Lower leg skin (tissue), 4 donors: Measurements from ENCODE around the gene CREG1. TPM values are rescaled to one million over a fixed set of nuclear protein-coding genes. Genes with fewer than 3 reads are reported as not detected.
A peak's percentile ranks its signal among the peaks of the same experiment; 100 is the strongest.

ENCODE experiments used
- DNase-seq, 2 donors: peaks; one replicate each; pipeline ENCODE4 v3.0.0-alpha.2; 2019; ENCODE audit warnings: low spot score in 2 of 2
- H3K4me3 ChIP-seq: fragments of 200-600 bp; sonication (generic); 2 replicates; pipeline ENCODE4 v1.5.1; 2017; ENCODE audit warnings: mild to moderate bottlenecking, low read depth; ENCODE audit not compliant: poor library complexity, severe bottlenecking
- CTCF ChIP-seq, 3 donors: fragments of 450-650 bp; IDR thresholded peaks; one replicate each; pipeline ENCODE4 v1.5.1; 2016; ENCODE audit warnings: antibody characterized with exemption in 3 of 3, mild to moderate bottlenecking in 3 of 3, moderate library complexity in 2 of 3
- POLR2A ChIP-seq, 2 donors: fragments of 450-650 bp; IDR thresholded peaks; one replicate each; pipeline ENCODE4 v1.6.1; 2016 to 2017; ENCODE audit warnings: antibody characterized with exemption in 2 of 2, mild to moderate bottlenecking in 1 of 2, moderate library complexity in 1 of 2
- WGBS, 2 donors: methylation state at CpG; one replicate each; pipeline ENCODE4 v1.1.5; 2018; 5-methylcytosine and 5-hydroxymethylcytosine counted together
- intact Hi-C: fragments of 100-400 bp; cut with DNase I; formaldehyde crosslinking; loops from one replicate; pipeline ENCODE4 v1.15.0; 2023; ENCODE audit warnings: low total_unique reads
- total RNA-seq, 4 donors: library from RNA; depleted of rRNA; stranded (reverse); fragments of >200 nt; gene quantifications; one replicate each; pipeline ENCODE4 v1.1.0, GENCODE V29; 2016

Gene CREG1
- total RNA-seq, 4 donors from 2014 or later, result 196 to 467 (median 339) TPM

GRCh38 chr1:167499664-167500101 lies 53.9 kb downstream of the CREG1 start:
- H3K4me3 ChIP-seq, result no peak overlapping the region
- no peak for DNase-seq
- TF ChIP-seq CTCF (IDR thresholded peaks at IDR 0.05) (no peak), POLR2A (IDR thresholded peaks at IDR 0.05) (no peak)
- WGBS, 2 donors, result 38 to 49% methylated on average over 3 of the region's 3 CpGs
- intact Hi-C loops, result no loop called here

- DNase-seq, result no peak
- H3K4me3 ChIP-seq, result no peak overlapping the region
- intact Hi-C loops, result no loop called here
- no peak for TF ChIP-seq CTCF (IDR thresholded peaks at IDR 0.05)
- 66 to 72% methylated on average over 4 of the region's 4 CpGs for WGBS, 2 donors
Measured at GRCh38 chr1:167499106-167499505, 54.5 kb downstream of the CREG1 start.

- intact Hi-C loops, result no loop called here
- no peak overlapping the region for H3K4me3 ChIP-seq
- WGBS, 2 donors, result 81 to 83% methylated on average over 11 of the region's 11 CpGs
- TF ChIP-seq POLR2A (IDR thresholded peaks at IDR 0.05) (no peak), CTCF (IDR thresholded peaks at IDR 0.05) (no peak)
- DNase-seq, result peak in 1 of 2 donors; percentile 25
Measured at GRCh38 chr1:167496797-167497619, 56.6 kb downstream of the CREG1 start.

- H3K4me3 ChIP-seq, result no peak overlapping the region
- DNase-seq, result no peak
- WGBS, 2 donors, result 81 to 92% methylated on average over 2 of the region's 2 CpGs
- intact Hi-C loops, result no loop called here
- no peak for TF ChIP-seq POLR2A (IDR thresholded peaks at IDR 0.05)
- TF ChIP-seq CTCF (IDR thresholded peaks at IDR 0.05), result no peak
Measured at GRCh38 chr1:167493372-167493771, 60.2 kb downstream of the CREG1 start.

GRCh38 chr1:167492481-167492910 lies 61.1 kb downstream of the CREG1 start:
- intact Hi-C loops, result no loop called here

More at GRCh38 chr1:167492481-167492910, 61.1 kb downstream of the CREG1 start:
- peak in 1 of 2 donors; percentile 17 for DNase-seq
- 37 to 64% methylated on average over 5 of the region's 5 CpGs for WGBS, 2 donors
- no peak overlapping the region for H3K4me3 ChIP-seq
- no peak for TF ChIP-seq POLR2A (IDR thresholded peaks at IDR 0.05)
- no peak for TF ChIP-seq CTCF (IDR thresholded peaks at IDR 0.05)
